ENCODE results near the gene VANGL2. TPM values are rescaled to one million over a fixed set of nuclear protein-coding genes. Genes with fewer than 3 reads are reported as not detected.

Gene VANGL2
- total and polyA plus RNA-seq, 2 of the 8 experiments (the other 6 are each of a cell fraction or from before 2014, with no cell fraction given): 62.5 to 118 TPM

- H3K27ac ChIP-seq (ENCODE audit: low read depth, low read length): no peak overlapping the region
- WGBS, 2 experiments (ENCODE audit: extremely low coverage in 1 of 2, insufficient coverage in 1 of 2, insufficient read length in 1 of 2, insufficient replicate concordance in 2 of 2, low coverage in 1 of 2, low lambda C conversion rate in 2 of 2, missing lambda C conversion rate in 1 of 2): 91% methylated on average over 9 of the region's 12 CpGs; no CpG with 5 or more reads in 1 of the 2 experiments
- ChIA-PET CTCF (ENCODE audit: partially characterized antibody) (interaction anchor here (0.7 to 26.0 kb wide), 9 partner anchors 11 to 73 kb away, joined by 3 to 683 read pairs (median 6); no protein-coding TSS in a partner anchor), POLR2A (ENCODE audit: partially characterized antibody) (interaction anchor here (0.6 to 17.2 kb wide), 7 partner anchors 12 to 281 kb away, joined by 3 to 244 read pairs (median 4); no protein-coding TSS in a partner anchor)
- 0 out of 2 replicates have a peak, but pooled peaks cover 1% of the 10 kb centered on the region for H3K23me2 ChIP-seq (ENCODE audit: low read depth, low read length)
- FAIRE-seq (no peak), DNase-seq (ENCODE audit: low read depth in 1 of 2, low spot score in 2 of 2) (no peak)
- H3K9ac ChIP-seq (replicated peaks in 1 of 4; ENCODE audit: extremely low read depth in 1 of 4, low read depth in 3 of 4, low read length in 3 of 4): no peak overlapping the region
- H2BK5ac ChIP-seq (ENCODE audit: low read depth, low read length): no peak overlapping the region
- H3K79me1 ChIP-seq (ENCODE audit: low read depth, low read length): no peaks in the 10 kb centered on the region
- H4K91ac ChIP-seq (replicated peaks; ENCODE audit: insufficient read length, low read length): no peak overlapping the region
- H2BK15ac ChIP-seq (ENCODE audit: low read length): no peak overlapping the region
- no peak overlapping the region for H3K23ac ChIP-seq (ENCODE audit: insufficient read length)
- no peak overlapping the region for H4K8ac ChIP-seq (ENCODE audit: extremely low read depth, insufficient read depth, low read length)
- H3K4me3 ChIP-seq (ENCODE audit: extremely low read depth in 1 of 4, insufficient read depth in 2 of 4, low read depth in 3 of 4, low read length in 4 of 4): no peak overlapping the region
- no peak overlapping the region for H2AK5ac ChIP-seq (ENCODE audit: low read depth, low read length)
- H4K20me1 ChIP-seq (replicated peaks in 1 of 2; ENCODE audit: control insufficient read depth in 1 of 2, insufficient read depth in 2 of 2, low read length in 2 of 2): no peaks in the 10 kb centered on the region
- H3K18ac ChIP-seq (ENCODE audit: extremely low read depth, low read length): no peak overlapping the region
- no peak overlapping the region for H3K14ac ChIP-seq (ENCODE audit: insufficient read length)
- H3K4me2 ChIP-seq (ENCODE audit: insufficient read depth in 1 of 2, low read depth in 2 of 2, low read length in 2 of 2): no peak overlapping the region
- H3K4ac ChIP-seq (replicated peaks; ENCODE audit: insufficient read length, low read depth, low read length): no peak overlapping the region
- no peaks in the 10 kb centered on the region for H3K9me3 ChIP-seq (ENCODE audit: insufficient read depth in 2 of 2, low read depth in 1 of 2, low read length in 1 of 2)
- H2BK12ac ChIP-seq (ENCODE audit: low read depth, low read length): no peak overlapping the region; the same call in 1 of the 2 replicates
- no peak overlapping the region for H4K5ac ChIP-seq (ENCODE audit: insufficient read length, low read depth, low read length)
- no peak overlapping the region for H2BK120ac ChIP-seq (replicated peaks; ENCODE audit: low read depth, low read length)
- H3K4me1 ChIP-seq (replicated peaks in 1 of 4; ENCODE audit: control insufficient read depth in 3 of 4, insufficient read depth in 4 of 4, low read length in 3 of 4): peaks cover 3 to 8% (median 4%) of the 10 kb centered on the region in 4 experiments; a peak in 6 of 7 replicates
- no peaks in the 10 kb centered on the region for H3K27me3 ChIP-seq (replicated peaks in 1 of 4; ENCODE audit: control insufficient read depth in 3 of 4, extremely low read depth in 1 of 4, insufficient read depth in 3 of 4, low read length in 3 of 4)
- H2AFZ ChIP-seq (ENCODE audit: low read length): no peak overlapping the region
- H2BK20ac ChIP-seq (ENCODE audit: low read length): no peak overlapping the region
- no peak for TF ChIP-seq ZNF274 (IDR thresholded peaks at IDR 0.05; ENCODE audit: borderline replicate concordance, extremely low read depth, low read length)
- TF ChIP-seq TCF12 (IDR thresholded peaks at IDR 0.05; ENCODE audit: low read depth, low read length): no peak
- TF ChIP-seq ATF2 (IDR thresholded peaks at IDR 0.05; ENCODE audit: low read length): no peak
- no peak for TF ChIP-seq BACH1 (IDR thresholded peaks at IDR 0.05; ENCODE audit: low read length)
- TF ChIP-seq CEBPB (IDR thresholded peaks at IDR 0.05; ENCODE audit: low read depth, low read length): no peak
- no peak for TF ChIP-seq POU5F1 (IDR thresholded peaks at IDR 0.05; ENCODE audit: low read depth, low read length)
- no peak for TF ChIP-seq RBBP5 (IDR thresholded peaks at IDR 0.05; ENCODE audit: borderline replicate concordance, low read depth, low read length)
- H3K36me3 ChIP-seq (ENCODE audit: control insufficient read depth in 2 of 4, insufficient read depth in 4 of 4, low read length in 3 of 4): peaks cover 2 to 6% (median 4%) of the 10 kb centered on the region in 4 experiments; a peak in 5 of 8 replicates
- no peak overlapping the region for H3K56ac ChIP-seq (replicated peaks; ENCODE audit: insufficient read length, low read depth, low read length)
- H3K79me2 ChIP-seq (ENCODE audit: control insufficient read depth in 1 of 2, insufficient read depth in 2 of 2, low read length in 2 of 2): no peaks in the 10 kb centered on the region
Observed at GRCh38 chr1:160363951-160364735, 36.2 kb upstream of the VANGL2 start.
